Kidney epithelial cell (primary cell): ENCODE data around the gene RNF180. TPM values are rescaled to one million over a fixed set of nuclear protein-coding genes. Genes with fewer than 3 reads are reported as not detected.

ENCODE experiments used
- DNase-seq: peaks from one replicate; pipeline ENCODE4 v3.0.0-alpha.2; 2010; ENCODE audit warnings: low read depth
- H3K27me3 ChIP-seq: 2 replicates; pipeline ENCODE4 v1.6.0; 2011; ENCODE audit warnings: low read length; ENCODE audit not compliant: control insufficient read depth, insufficient read depth
- H3K36me3 ChIP-seq: 2 replicates; pipeline ENCODE4 v1.5.1; 2011; ENCODE audit warnings: low read length; ENCODE audit not compliant: control insufficient read depth, insufficient read depth
- H3K4me3 ChIP-seq: 2 replicates; pipeline ENCODE4 v1.5.1; 2011; ENCODE audit warnings: low read depth, mild to moderate bottlenecking, control low read depth, low read length
- total RNA-seq: library from RNA; depleted of rRNA; stranded (reverse); fragments of >200 nt; gene quantifications from 2 replicates; pipeline ENCODE4 v1.2.3, GENCODE V29; 2015
- TF ChIP-seq, protein P1 (sequence below): IDR thresholded peaks from 2 replicates; pipeline ENCODE4 v1.5.1; 2011; ENCODE audit warnings: mild to moderate bottlenecking, moderate library complexity, low read length, control low read depth, inconsistent platforms; ENCODE audit not compliant: insufficient read depth, poor library complexity, severe bottlenecking

The RNF180 gene
- total RNA-seq, 1 donor from 2014 or later = 16.3 TPM

DNA sequence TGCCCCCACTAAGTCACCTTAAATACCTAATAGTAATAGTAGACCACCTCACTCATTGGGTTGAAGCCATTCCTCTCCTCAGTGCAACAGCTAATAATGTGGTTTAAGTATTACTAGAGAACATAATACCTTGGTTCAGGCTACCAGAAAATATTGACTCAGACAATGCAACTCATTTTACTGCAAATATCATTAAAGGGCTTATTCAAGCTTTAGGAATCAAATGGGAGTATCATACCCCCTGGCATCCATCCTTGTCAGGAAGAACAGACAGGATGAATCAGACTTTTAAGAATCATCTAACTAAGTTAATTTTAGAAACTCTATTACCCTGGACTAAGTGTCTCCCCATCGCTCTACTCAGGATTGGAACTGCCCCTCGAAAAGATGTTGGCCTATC lies 6.8 kb upstream of the RNF180 start:
- TF ChIP-seq, protein P1, sequence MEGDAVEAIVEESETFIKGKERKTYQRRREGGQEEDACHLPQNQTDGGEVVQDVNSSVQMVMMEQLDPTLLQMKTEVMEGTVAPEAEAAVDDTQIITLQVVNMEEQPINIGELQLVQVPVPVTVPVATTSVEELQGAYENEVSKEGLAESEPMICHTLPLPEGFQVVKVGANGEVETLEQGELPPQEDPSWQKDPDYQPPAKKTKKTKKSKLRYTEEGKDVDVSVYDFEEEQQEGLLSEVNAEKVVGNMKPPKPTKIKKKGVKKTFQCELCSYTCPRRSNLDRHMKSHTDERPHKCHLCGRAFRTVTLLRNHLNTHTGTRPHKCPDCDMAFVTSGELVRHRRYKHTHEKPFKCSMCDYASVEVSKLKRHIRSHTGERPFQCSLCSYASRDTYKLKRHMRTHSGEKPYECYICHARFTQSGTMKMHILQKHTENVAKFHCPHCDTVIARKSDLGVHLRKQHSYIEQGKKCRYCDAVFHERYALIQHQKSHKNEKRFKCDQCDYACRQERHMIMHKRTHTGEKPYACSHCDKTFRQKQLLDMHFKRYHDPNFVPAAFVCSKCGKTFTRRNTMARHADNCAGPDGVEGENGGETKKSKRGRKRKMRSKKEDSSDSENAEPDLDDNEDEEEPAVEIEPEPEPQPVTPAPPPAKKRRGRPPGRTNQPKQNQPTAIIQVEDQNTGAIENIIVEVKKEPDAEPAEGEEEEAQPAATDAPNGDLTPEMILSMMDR = no peak
- Histone ChIP-seq H3K36me3 (no peaks in the 10 kb centered on the region), H3K27me3 (no peaks in the 10 kb centered on the region), H3K4me3 (no peak overlapping the region)
- no peak for DNase-seq

DNA sequence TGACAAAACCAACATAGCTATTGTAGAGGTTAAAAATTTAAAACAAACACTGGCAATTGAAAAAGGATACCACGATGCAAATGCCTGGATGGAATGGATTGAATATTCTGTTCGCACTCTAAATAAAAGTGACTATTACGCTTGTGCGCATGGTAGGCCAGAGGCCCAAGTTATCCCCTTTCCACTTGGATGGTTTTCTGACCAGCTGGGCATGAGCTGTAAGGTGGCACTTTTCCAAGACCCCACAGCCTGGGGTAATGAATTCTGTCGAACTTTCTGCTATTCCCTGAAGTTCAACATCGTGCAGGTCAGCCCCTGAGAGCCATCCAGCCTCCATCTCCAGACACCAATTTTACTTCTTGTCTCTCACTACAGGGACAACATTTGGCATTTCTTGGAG lies 5.4 kb upstream of the RNF180 start:
- Histone ChIP-seq H3K27me3 (peaks cover under 1% of the 10 kb centered on the region), H3K4me3 (no peak overlapping the region), H3K36me3 (no peaks in the 10 kb centered on the region)
- TF ChIP-seq, protein P1 = no peak
- no peak for DNase-seq

DNA sequence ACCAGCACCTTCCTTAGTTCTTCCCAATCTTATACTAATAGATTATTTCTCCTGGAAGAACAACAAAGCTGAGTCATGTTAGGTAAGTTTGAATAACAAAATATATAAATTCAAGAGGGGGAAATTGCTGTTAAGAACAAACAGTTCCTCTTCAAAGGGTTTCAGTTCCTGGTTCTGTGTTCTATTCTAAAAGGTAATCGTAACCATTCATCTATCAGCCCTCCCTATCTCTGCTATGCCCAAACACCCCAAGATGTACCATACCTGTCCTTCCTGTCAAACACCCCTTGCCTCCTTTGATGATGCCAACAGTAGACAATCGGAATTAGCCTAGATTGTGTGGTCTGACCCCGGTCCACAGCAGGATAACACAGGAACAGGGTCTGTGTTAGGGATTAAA lies 4.2 kb upstream of the RNF180 start:
- no peak for DNase-seq
- TF ChIP-seq, protein P1 = no peak
- H3K36me3 ChIP-seq = no peaks in the 10 kb centered on the region
- H3K4me3 ChIP-seq = no peak overlapping the region
- H3K27me3 ChIP-seq = peaks cover 2% of the 10 kb centered on the region

DNA sequence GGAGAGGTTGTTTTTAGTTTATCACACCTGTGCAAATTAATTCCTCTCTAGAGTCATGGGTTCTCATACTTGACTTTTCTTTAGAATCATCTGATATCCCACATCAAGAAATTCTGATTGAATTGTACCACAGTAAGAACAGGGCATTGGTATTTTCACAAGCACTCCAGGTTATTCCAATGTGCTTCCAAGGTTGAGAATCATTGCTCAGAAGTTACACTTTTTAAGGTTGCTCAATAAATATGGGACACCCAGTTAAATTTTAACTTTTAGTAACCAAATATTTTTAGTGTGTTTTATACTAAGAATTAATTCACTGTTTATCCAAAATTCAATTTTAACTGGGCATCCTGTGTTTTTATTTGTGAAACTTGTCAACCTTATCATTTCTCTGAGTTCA lies 2.5 kb upstream of the RNF180 start:
- H3K4me3 ChIP-seq = no peak overlapping the region
- DNase-seq = no peak
- H3K36me3 ChIP-seq = no peaks in the 10 kb centered on the region
- TF ChIP-seq, protein P1 = no peak
- H3K27me3 ChIP-seq = peaks cover 2% of the 10 kb centered on the region

DNA sequence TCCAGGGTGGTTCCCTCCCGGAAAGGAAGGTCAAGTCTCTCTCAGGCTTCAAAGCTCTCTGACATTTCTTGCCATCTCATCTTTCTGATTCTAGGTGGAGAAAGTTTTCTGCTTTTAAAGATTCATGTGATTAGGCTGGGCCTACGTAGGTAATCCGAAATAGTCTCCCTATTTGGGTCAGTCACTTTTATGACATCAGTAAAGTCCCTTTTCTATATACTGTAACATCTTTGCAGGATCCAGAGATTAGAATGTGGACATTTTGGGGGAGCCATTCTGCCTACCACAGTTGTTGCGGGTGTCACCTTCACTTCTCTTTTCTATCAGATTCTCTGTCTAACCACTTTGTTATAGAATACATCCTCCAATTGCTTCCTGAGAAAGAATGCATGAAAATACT lies 1.9 kb upstream of the RNF180 start:
- H3K4me3 ChIP-seq = no peak overlapping the region
- H3K27me3 ChIP-seq = peaks cover 2% of the 10 kb centered on the region
- TF ChIP-seq, protein P1 = no peak
- no peaks in the 10 kb centered on the region for H3K36me3 ChIP-seq
- DNase-seq = no peak

DNA sequence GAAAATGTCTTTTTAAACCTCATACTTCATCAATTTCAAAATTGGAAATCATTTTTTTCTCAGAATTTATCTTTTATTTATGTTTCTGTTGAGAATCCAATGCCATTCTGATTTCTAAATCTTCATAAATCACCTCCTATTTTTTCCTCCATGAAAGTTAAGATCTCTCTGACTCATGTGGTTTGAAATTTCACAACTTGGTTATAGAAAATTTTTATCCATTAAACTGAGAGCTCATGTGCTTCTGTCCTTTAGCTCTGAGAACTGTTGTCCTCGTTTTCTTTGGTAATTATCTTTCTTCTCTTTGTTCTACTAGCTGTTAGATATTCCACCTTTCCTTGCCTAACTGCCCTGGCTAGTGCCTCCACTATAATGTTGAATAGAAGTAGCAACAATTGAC lies 1.5 kb upstream of the RNF180 start:
- H3K27me3 ChIP-seq = peaks cover 2% of the 10 kb centered on the region
- no peak overlapping the region for H3K4me3 ChIP-seq
- TF ChIP-seq, protein P1 = no peak
- DNase-seq = no peak
- no peaks in the 10 kb centered on the region for H3K36me3 ChIP-seq
